ENCODE results near the gene RAB31. TPM values are rescaled to one million over a fixed set of nuclear protein-coding genes. Genes with fewer than 3 reads are reported as not detected.

The RAB31 gene
- total RNA-seq (2022) = 1.9 and 2.3 TPM in 2 replicates
- percentile 28 among the genes with signal in this experiment for Bru-seq, nascent RNA
- BruChase-seq, experiment 1, labeled RNA remaining after a 6-hour chase = percentile 21 among the genes with signal in this experiment
- percentile 15 among the genes with signal in this experiment for BruChase-seq, experiment 2, labeled RNA remaining after a 2-hour chase
- long read RNA-seq, full-length matches to known transcripts = 3 of 4 reads
- long read RNA-seq, partial matches to known transcripts = 0 of 4 reads
- long read RNA-seq, other reads (novel, unspliced or antisense) = 1 of 4 reads

GRCh38 chr18:9708057-9708433, at the start of gene RAB31:
TSS of gene RAB31 (plus strand) at chr18:9708301. CDS start at chr18:9708406, 105 bp downstream.
- intact Hi-C loops (cut with micrococcal nuclease; ENCODE audit: unreplicated experiment) = no loop called here
- TF ChIP-seq CTCF (IDR thresholded peaks at IDR 0.05; ENCODE audit: unreplicated experiment) = no peak
- H3K4me1 Mint-ChIP-seq (ENCODE audit: low read depth, unreplicated experiment) = peaks cover 11% of the 10 kb centered on the region
- CTCF ChIA-PET = no interaction called here
- H3K27ac Mint-ChIP-seq (ENCODE audit: unreplicated experiment) = no peak within 1 kb of the TSS
- no peaks in the 10 kb centered on the region for H3K9me3 Mint-ChIP-seq (ENCODE audit: low read depth, unreplicated experiment)
- no TSS peak for BruUV-seq (replicated peaks)
- peaks cover 5% of the 10 kb centered on the region for H3K36me3 Mint-ChIP-seq (ENCODE audit: insufficient read depth, unreplicated experiment)
- H3K4me3 Mint-ChIP-seq (ENCODE audit: low read depth, unreplicated experiment) = peak within 1 kb of the TSS; percentile 71
- peaks cover 93% of the 10 kb centered on the region for H3K27me3 Mint-ChIP-seq (ENCODE audit: unreplicated experiment)
- DNase-seq = peak; percentile 33

- peaks cover 9% of the 10 kb centered on the region for H3K4me1 Mint-ChIP-seq (ENCODE audit: low read depth, unreplicated experiment)
- no TSS peak for BruUV-seq (replicated peaks)
- TF ChIP-seq CTCF (IDR thresholded peaks at IDR 0.05; ENCODE audit: unreplicated experiment) = no peak
- intact Hi-C loops (cut with micrococcal nuclease; ENCODE audit: unreplicated experiment) = no loop called here
- CTCF ChIA-PET = interaction anchor here (1.3 kb wide), 1 partner anchor 13 kb away, joined by 3 read pairs; no protein-coding TSS in a partner anchor
- no peaks in the 10 kb centered on the region for H3K27me3 Mint-ChIP-seq (ENCODE audit: unreplicated experiment)
- no peaks in the 10 kb centered on the region for H3K36me3 Mint-ChIP-seq (ENCODE audit: insufficient read depth, unreplicated experiment)
- no peak overlapping the region for H3K4me3 Mint-ChIP-seq (ENCODE audit: low read depth, unreplicated experiment)
- DNase-seq = no peak
- H3K27ac Mint-ChIP-seq (ENCODE audit: unreplicated experiment) = peak overlapping the region; percentile 35
- no peaks in the 10 kb centered on the region for H3K9me3 Mint-ChIP-seq (ENCODE audit: low read depth, unreplicated experiment)
Measured at GRCh38 chr18:9659499-9660375, 48.4 kb upstream of the RAB31 start.

- intact Hi-C loops (cut with micrococcal nuclease; ENCODE audit: unreplicated experiment) = no loop called here
- Mint-ChIP-seq H3K27ac (ENCODE audit: unreplicated experiment) (no peak overlapping the region), H3K4me3 (ENCODE audit: low read depth, unreplicated experiment) (no peak overlapping the region), H3K4me1 (ENCODE audit: low read depth, unreplicated experiment) (peaks cover 9% of the 10 kb centered on the region), H3K9me3 (ENCODE audit: low read depth, unreplicated experiment) (peaks cover 2% of the 10 kb centered on the region), H3K36me3 (ENCODE audit: insufficient read depth, unreplicated experiment) (no peaks in the 10 kb centered on the region), H3K27me3 (ENCODE audit: unreplicated experiment) (no peaks in the 10 kb centered on the region)
- no peak for TF ChIP-seq CTCF (IDR thresholded peaks at IDR 0.05; ENCODE audit: unreplicated experiment)
- CTCF ChIA-PET = interaction anchor here (0.6 to 1.8 kb wide), 5 partner anchors 8 to 931 kb away, joined by 3 to 9 read pairs (median 4); no protein-coding TSS in a partner anchor
- no peak for DNase-seq
- no TSS peak for BruUV-seq (replicated peaks)
Measured at GRCh38 chr18:9661564-9661963, 46.5 kb upstream of the RAB31 start.

GRCh38 chr18:9663377-9663776, 44.7 kb upstream of the RAB31 start:
- Mint-ChIP-seq H3K27ac (ENCODE audit: unreplicated experiment) (no peak overlapping the region), H3K36me3 (ENCODE audit: insufficient read depth, unreplicated experiment) (no peaks in the 10 kb centered on the region), H3K9me3 (ENCODE audit: low read depth, unreplicated experiment) (peaks cover 2% of the 10 kb centered on the region), H3K4me1 (ENCODE audit: low read depth, unreplicated experiment) (peaks cover under 1% of the 10 kb centered on the region), H3K27me3 (ENCODE audit: unreplicated experiment) (no peaks in the 10 kb centered on the region), H3K4me3 (ENCODE audit: low read depth, unreplicated experiment) (no peak overlapping the region)
- intact Hi-C loops (cut with micrococcal nuclease; ENCODE audit: unreplicated experiment) = no loop called here
- no TSS peak for BruUV-seq (replicated peaks)
- CTCF ChIA-PET = interaction anchor here (0.5 kb wide), 1 partner anchor 9 kb away, joined by 5 read pairs; no protein-coding TSS in a partner anchor
- TF ChIP-seq CTCF (IDR thresholded peaks at IDR 0.05; ENCODE audit: unreplicated experiment) = no peak
- no peak for DNase-seq

All from Calu3 (cell line).